ENCODE results near the gene PRKCSH. TPM values are rescaled to one million over a fixed set of nuclear protein-coding genes. Genes with fewer than 3 reads are reported as not detected.

Gene PRKCSH
- total RNA-seq, 2 donors from 2014 or later, result 308 to 434 TPM

GRCh38 chr19:11418549-11419506 is 16.6 kb upstream of the PRKCSH start, which contains the start of gene RGL3:
RGL3 (minus strand) TSS chr19:11419314; CDS start chr19:11419278, 36 bp downstream.
- no peaks in the 10 kb centered on the region for H3K9me3 ChIP-seq
- peak within 1 kb of the TSS; percentile 32 to 46 for H3K9ac ChIP-seq (ENCODE audit: low read depth in 2 of 2, low read length in 2 of 2)
- DNase-seq, result peak; percentile 50
- intact Hi-C loops (cut with DNase I), result no loop called here
- peaks cover 4% of the 10 kb centered on the region for H3K4me1 ChIP-seq
- peak within 1 kb of the TSS; percentile 46 for H3K4me3 ChIP-seq
- no peaks in the 10 kb centered on the region for H3K36me3 ChIP-seq
- no peak within 1 kb of the TSS for H3K27ac ChIP-seq
- no peak for TF ChIP-seq CTCF (IDR thresholded peaks at IDR 0.05)
- peaks cover 42% of the 10 kb centered on the region for H3K27me3 ChIP-seq

- H3K9me3 ChIP-seq, result no peaks in the 10 kb centered on the region
- H3K4me1 ChIP-seq, result peaks cover 4% of the 10 kb centered on the region
- H3K27ac ChIP-seq, result no peak overlapping the region
- intact Hi-C loops (cut with DNase I), result no loop called here
- peak overlapping the region in 1 of 2 donors; percentile 35 for H3K9ac ChIP-seq (ENCODE audit: low read depth in 2 of 2, low read length in 2 of 2)
- DNase-seq, result peak; percentile 51
- H3K4me3 ChIP-seq, result peak overlapping the region; percentile 22
- no peaks in the 10 kb centered on the region for H3K36me3 ChIP-seq
- H3K27me3 ChIP-seq, result peaks cover 47% of the 10 kb centered on the region
- no peak for TF ChIP-seq CTCF (IDR thresholded peaks at IDR 0.05)
Observed at GRCh38 chr19:11420429-11421370, 14.7 kb upstream of the PRKCSH start.

- Histone ChIP-seq H3K27ac (no peak overlapping the region), H3K9ac (ENCODE audit: low read depth in 2 of 2, low read length in 2 of 2) (no peak overlapping the region), H3K4me1 (peaks cover 4% of the 10 kb centered on the region), H3K4me3 (peak overlapping the region; percentile 29), H3K36me3 (no peaks in the 10 kb centered on the region), H3K9me3 (no peaks in the 10 kb centered on the region), H3K27me3 (peaks cover 47% of the 10 kb centered on the region)
- intact Hi-C loops (cut with DNase I), result no loop called here
- DNase-seq, result peak; percentile 76
- no peak for TF ChIP-seq CTCF (IDR thresholded peaks at IDR 0.05)
Observed at GRCh38 chr19:11421371-11422098, 13.9 kb upstream of the PRKCSH start.

- H3K4me3 ChIP-seq, result peak overlapping the region; percentile 29
- no peak for TF ChIP-seq CTCF (IDR thresholded peaks at IDR 0.05)
- H3K36me3 ChIP-seq, result no peaks in the 10 kb centered on the region
- peaks cover 4% of the 10 kb centered on the region for H3K4me1 ChIP-seq
- H3K27me3 ChIP-seq, result peaks cover 47% of the 10 kb centered on the region
- no peaks in the 10 kb centered on the region for H3K9me3 ChIP-seq
- no peak overlapping the region for H3K27ac ChIP-seq
- intact Hi-C loops (cut with DNase I), result no loop called here
- peak; percentile 90 for DNase-seq
- H3K9ac ChIP-seq (ENCODE audit: low read depth in 2 of 2, low read length in 2 of 2), result peak overlapping the region; percentile 2 to 27
Observed at GRCh38 chr19:11422163-11423065, 13.0 kb upstream of the PRKCSH start.
